ENCODE data around the gene BLID. TPM values are rescaled to one million over a fixed set of nuclear protein-coding genes. Genes with fewer than 3 reads are reported as not detected.

BLID gene
- total RNA-seq, 1 experiment from 2014 or later = 5.7 TPM

DNA sequence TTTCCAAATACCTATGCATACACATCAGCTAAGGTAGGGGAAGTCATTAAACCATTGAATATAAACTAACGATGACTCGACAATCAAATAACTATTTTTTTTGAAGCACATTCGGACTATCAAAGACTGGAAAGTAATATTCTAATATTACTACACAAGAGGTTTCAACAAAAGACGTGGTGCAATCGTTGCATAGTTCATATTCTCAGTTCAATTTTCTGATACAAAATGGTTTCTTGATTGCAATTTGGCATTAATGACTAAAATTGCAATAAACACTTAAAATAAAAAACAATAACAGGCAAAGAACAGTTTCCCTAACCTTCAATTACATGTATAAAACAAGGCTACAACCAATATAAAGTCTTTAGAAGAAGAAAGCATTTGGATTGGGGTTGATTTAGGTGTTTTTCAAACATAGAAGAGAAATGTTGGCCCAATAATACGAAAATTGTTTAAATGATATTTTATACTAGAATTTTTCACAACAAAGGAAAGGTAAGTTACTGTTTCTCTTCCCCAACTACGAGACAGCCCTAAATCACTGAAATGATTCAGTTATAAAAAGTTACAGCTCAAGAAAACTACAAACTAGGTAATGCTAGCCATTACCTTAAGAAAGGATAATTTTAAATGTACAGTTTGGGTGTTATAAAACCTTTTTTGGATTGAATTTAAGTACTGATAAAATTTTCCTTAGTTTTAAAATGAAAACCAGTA, 17.6 kb downstream of the BLID start:
- BruUV-seq (replicated peaks) = no TSS peak
- Histone ChIP-seq H3K9ac (ENCODE audit: low read length) (peak overlapping the region; percentile 29), H2AFZ (ENCODE audit: low read length) (no peak overlapping the region), H3K79me2 (ENCODE audit: low read length) (peaks cover 90% of the 10 kb centered on the region), H3K27ac (ENCODE audit: low read length) (peak overlapping the region; percentile 53), H3K9me2 (replicated peaks; ENCODE audit: low read length) (no peaks in the 10 kb centered on the region), H3K4me2 (ENCODE audit: low read length) (peak overlapping the region; percentile 35), H3F3A (ENCODE audit: low read length, unreplicated experiment) (peaks cover 24% of the 10 kb centered on the region), H3K27me3 (ENCODE audit: low read length) (no peaks in the 10 kb centered on the region), H3K4me3 (ENCODE audit: low read length) (peak overlapping the region; percentile 27; the same call in 1 of the 2 replicates), H4K20me1 (ENCODE audit: low read length) (peaks cover 18% of the 10 kb centered on the region; the same call in 1 of the 2 replicates), H3K36me3 (ENCODE audit: low read depth, low read length) (peaks cover 87% of the 10 kb centered on the region), H3K4me1 (ENCODE audit: insufficient read depth, low read length) (peaks cover 81% of the 10 kb centered on the region), H3K9me3 (ENCODE audit: low read length) (no peaks in the 10 kb centered on the region)
- ChIA-PET CTCF (no interaction called here), POLR2A (ENCODE audit: unreplicated experiment) (no interaction called here)
- peak; percentile 49 for DNase-seq
- ATAC-seq = peak; percentile 2; the same call in 1 of the 2 replicates
- TF ChIP-seq, protein P1, sequence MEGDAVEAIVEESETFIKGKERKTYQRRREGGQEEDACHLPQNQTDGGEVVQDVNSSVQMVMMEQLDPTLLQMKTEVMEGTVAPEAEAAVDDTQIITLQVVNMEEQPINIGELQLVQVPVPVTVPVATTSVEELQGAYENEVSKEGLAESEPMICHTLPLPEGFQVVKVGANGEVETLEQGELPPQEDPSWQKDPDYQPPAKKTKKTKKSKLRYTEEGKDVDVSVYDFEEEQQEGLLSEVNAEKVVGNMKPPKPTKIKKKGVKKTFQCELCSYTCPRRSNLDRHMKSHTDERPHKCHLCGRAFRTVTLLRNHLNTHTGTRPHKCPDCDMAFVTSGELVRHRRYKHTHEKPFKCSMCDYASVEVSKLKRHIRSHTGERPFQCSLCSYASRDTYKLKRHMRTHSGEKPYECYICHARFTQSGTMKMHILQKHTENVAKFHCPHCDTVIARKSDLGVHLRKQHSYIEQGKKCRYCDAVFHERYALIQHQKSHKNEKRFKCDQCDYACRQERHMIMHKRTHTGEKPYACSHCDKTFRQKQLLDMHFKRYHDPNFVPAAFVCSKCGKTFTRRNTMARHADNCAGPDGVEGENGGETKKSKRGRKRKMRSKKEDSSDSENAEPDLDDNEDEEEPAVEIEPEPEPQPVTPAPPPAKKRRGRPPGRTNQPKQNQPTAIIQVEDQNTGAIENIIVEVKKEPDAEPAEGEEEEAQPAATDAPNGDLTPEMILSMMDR (conservative IDR thresholded peaks at IDR 0.05; ENCODE audit: low read depth, low read length) = no peak
- TF ChIP-seq EZH2phosphoT487 (IDR thresholded peaks at IDR 0.05; ENCODE audit: borderline replicate concordance, low read length) (no peak), EZH2 (IDR thresholded peaks at IDR 0.05; ENCODE audit: low read length, unreplicated experiment) (no peak)
- intact Hi-C loops (cut with micrococcal nuclease) = loop anchor here (2.0 to 10.0 kb wide), 3 partner anchors 48 to 204 kb away; no protein-coding TSS in a partner anchor

DNA sequence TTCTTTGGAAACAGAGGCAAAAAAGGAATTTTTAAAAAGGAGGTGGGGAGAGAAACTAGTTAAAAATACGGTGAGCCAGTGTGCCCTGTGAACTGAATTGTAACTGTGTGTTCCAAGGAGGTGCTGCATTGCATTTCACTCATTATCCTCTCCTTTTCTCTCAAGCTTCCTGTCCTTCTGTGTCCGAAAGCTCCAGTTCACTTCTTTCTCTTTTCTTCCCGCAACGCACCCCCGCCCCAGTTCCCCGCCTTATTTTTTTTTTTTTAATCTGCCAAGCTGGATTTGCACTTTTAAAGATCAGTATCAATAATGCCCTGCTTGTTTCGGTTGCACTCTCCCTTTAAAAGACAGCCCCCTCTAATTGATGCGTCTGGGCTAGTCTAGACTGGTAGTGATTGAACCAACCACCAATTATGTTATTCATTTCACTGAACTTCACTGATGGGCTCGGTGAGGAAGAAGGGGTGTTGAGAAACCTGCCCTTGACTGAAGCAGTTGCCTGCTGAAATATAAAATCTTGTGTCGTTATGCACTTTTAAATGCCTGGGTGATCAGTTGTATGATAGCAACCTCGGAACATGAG, 18.5 kb downstream of the BLID start:
- Histone ChIP-seq H3K79me2 (ENCODE audit: low read length) (peaks cover 81% of the 10 kb centered on the region), H3K9me3 (ENCODE audit: low read length) (no peaks in the 10 kb centered on the region), H4K20me1 (ENCODE audit: low read length) (peaks cover 18% of the 10 kb centered on the region; the same call in 1 of the 2 replicates), H3K27me3 (ENCODE audit: low read length) (no peaks in the 10 kb centered on the region), H2AFZ (ENCODE audit: low read length) (no peak overlapping the region), H3K4me1 (ENCODE audit: insufficient read depth, low read length) (peaks cover 72% of the 10 kb centered on the region), H3F3A (ENCODE audit: low read length, unreplicated experiment) (peaks cover 32% of the 10 kb centered on the region), H3K9me2 (replicated peaks; ENCODE audit: low read length) (no peaks in the 10 kb centered on the region), H3K27ac (ENCODE audit: low read length) (peak overlapping the region; percentile 53), H3K36me3 (ENCODE audit: low read depth, low read length) (peaks cover 86% of the 10 kb centered on the region), H3K9ac (ENCODE audit: low read length) (peak overlapping the region; percentile 34), H3K4me3 (ENCODE audit: low read length) (peak overlapping the region; percentile 27; the same call in 1 of the 2 replicates), H3K4me2 (ENCODE audit: low read length) (peak overlapping the region; percentile 35)
- no peak for TF ChIP-seq EZH2phosphoT487 (IDR thresholded peaks at IDR 0.05; ENCODE audit: borderline replicate concordance, low read length)
- TF ChIP-seq, protein P1 (conservative IDR thresholded peaks at IDR 0.05; ENCODE audit: low read depth, low read length) = no peak
- DNase-seq = no peak
- POLR2A ChIA-PET (ENCODE audit: unreplicated experiment) = no interaction called here
- CTCF ChIA-PET = no interaction called here
- ATAC-seq = no peak
- intact Hi-C loops (cut with micrococcal nuclease) = loop anchor here (2.0 to 10.0 kb wide), 3 partner anchors 49 to 203 kb away; no protein-coding TSS in a partner anchor
- no TSS peak for BruUV-seq (replicated peaks)

All from PC-3 (cell line).